Activated naive CD4-positive, alpha-beta T cell treated with anti-CD3 and anti-CD28 coated beads, Interleukin-2, amount 50 U/mL, for 16 hours (primary cell): Measurements from ENCODE around the gene LMX1A.

Experiments used
- DNase-seq: peaks from one replicate; pipeline ENCODE4 v3.0.0-alpha.2; 2020

The LMX1A gene

GRCh38 chr1:165259236-165259635 is 97.3 kb downstream of the LMX1A start:
- DNase-seq: no peak

- no peak for DNase-seq
Observed at GRCh38 chr1:165257969-165258459, 98.5 kb downstream of the LMX1A start.

- DNase-seq: no peak
Observed at GRCh38 chr1:165254896-165255625, 101.5 kb downstream of the LMX1A start.

GRCh38 chr1:165254376-165254775 is 102.1 kb downstream of the LMX1A start:
- DNase-seq: no peak

GRCh38 chr1:165253818-165254254 is 102.7 kb downstream of the LMX1A start:
- DNase-seq: no peak

- DNase-seq: no peak
Observed at GRCh38 chr1:165248969-165249571, 107.4 kb downstream of the LMX1A start.

GRCh38 chr1:165241952-165242351 is 114.6 kb downstream of the LMX1A start:
- DNase-seq: no peak

GRCh38 chr1:165241321-165241720 is 115.2 kb downstream of the LMX1A start:
- no peak for DNase-seq

- no peak for DNase-seq
Observed at GRCh38 chr1:165240492-165240891, 116.0 kb downstream of the LMX1A start.

GRCh38 chr1:165239873-165240272 is 116.6 kb downstream of the LMX1A start:
- no peak for DNase-seq

- no peak for DNase-seq
Observed at GRCh38 chr1:165235777-165236291, 120.7 kb downstream of the LMX1A start.

- no peak for DNase-seq
Observed at GRCh38 chr1:165235155-165235776, 121.2 kb downstream of the LMX1A start.

GRCh38 chr1:165234149-165234548 is 122.4 kb downstream of the LMX1A start:
- no peak for DNase-seq

- no peak for DNase-seq
Observed at GRCh38 chr1:165228676-165229075, 127.8 kb downstream of the LMX1A start.

GRCh38 chr1:165228111-165228655 is 128.3 kb downstream of the LMX1A start:
- no peak for DNase-seq

GRCh38 chr1:165226326-165226725 is 130.2 kb downstream of the LMX1A start:
- no peak for DNase-seq

- no peak for DNase-seq
Observed at GRCh38 chr1:165225650-165226049, 130.9 kb downstream of the LMX1A start.

- no peak for DNase-seq
Observed at GRCh38 chr1:165225062-165225461, 131.5 kb downstream of the LMX1A start.

GRCh38 chr1:165224504-165224903 is 132.0 kb downstream of the LMX1A start:
- no peak for DNase-seq

GRCh38 chr1:165222580-165222979 is 133.9 kb downstream of the LMX1A start:
- no peak for DNase-seq

- no peak for DNase-seq
Observed at GRCh38 chr1:165218731-165219130, 137.8 kb downstream of the LMX1A start.

- no peak for DNase-seq
Observed at GRCh38 chr1:165217958-165218357, 138.6 kb downstream of the LMX1A start.

GRCh38 chr1:165216254-165216653 is 140.3 kb downstream of the LMX1A start:
- no peak for DNase-seq

GRCh38 chr1:165215676-165216075 is 140.8 kb downstream of the LMX1A start:
- no peak for DNase-seq
